HG02678 (cell line): ENCODE data around the gene BAX.

ENCODE experiments used
- ATAC-seq: cut with Tn5 transposase; IDR thresholded peaks from one replicate; pipeline ENCODE4 v1.9.1; 2021; ENCODE audit warnings: mild to moderate bottlenecking, moderate library complexity; ENCODE audit not compliant: unreplicated experiment

BAX gene

GRCh38 chr19:48961673-48962028 is 7.0 kb downstream of the BAX start:
- ATAC-seq = no peak

- peak; percentile 41 for ATAC-seq
Measured at GRCh38 chr19:48962029-48962848, 7.6 kb downstream of the BAX start.

DNA sequence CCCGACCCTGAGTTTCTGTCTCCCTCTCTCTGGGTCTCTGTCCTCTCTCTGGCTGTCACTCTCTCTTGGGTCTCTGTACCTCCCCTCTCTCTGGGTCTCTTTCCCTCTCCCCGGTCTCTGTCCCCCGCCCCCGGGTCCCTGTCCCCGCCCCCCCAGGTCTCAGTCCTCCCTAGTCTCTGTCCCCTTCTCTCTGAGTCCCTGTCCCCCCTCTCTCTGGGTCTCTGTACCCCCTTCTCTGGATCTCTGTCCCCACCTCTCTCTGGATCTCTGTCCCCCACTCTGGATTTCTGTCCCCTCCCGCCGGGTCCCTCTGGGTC is 8.1 kb downstream of the BAX start:
- ATAC-seq = no peak

GRCh38 chr19:48963371-48964204 is 8.9 kb downstream of the BAX start:
- no peak for ATAC-seq

- ATAC-seq = no peak
Measured at GRCh38 chr19:48964205-48965039, 9.7 kb downstream of the BAX start.

- ATAC-seq = peak; percentile 64
Measured at GRCh38 chr19:48965040-48965805, 10.5 kb downstream of the BAX start, which contains the start of gene FTL. FTL (plus strand) TSS chr19:48965309; CDS start chr19:48965508, 199 bp downstream.

GRCh38 chr19:48965806-48966540 is 11.3 kb downstream of the BAX start:
- ATAC-seq = peak; percentile 31

- ATAC-seq = no peak
Measured at GRCh38 chr19:48966541-48967345, 12.1 kb downstream of the BAX start.

DNA sequence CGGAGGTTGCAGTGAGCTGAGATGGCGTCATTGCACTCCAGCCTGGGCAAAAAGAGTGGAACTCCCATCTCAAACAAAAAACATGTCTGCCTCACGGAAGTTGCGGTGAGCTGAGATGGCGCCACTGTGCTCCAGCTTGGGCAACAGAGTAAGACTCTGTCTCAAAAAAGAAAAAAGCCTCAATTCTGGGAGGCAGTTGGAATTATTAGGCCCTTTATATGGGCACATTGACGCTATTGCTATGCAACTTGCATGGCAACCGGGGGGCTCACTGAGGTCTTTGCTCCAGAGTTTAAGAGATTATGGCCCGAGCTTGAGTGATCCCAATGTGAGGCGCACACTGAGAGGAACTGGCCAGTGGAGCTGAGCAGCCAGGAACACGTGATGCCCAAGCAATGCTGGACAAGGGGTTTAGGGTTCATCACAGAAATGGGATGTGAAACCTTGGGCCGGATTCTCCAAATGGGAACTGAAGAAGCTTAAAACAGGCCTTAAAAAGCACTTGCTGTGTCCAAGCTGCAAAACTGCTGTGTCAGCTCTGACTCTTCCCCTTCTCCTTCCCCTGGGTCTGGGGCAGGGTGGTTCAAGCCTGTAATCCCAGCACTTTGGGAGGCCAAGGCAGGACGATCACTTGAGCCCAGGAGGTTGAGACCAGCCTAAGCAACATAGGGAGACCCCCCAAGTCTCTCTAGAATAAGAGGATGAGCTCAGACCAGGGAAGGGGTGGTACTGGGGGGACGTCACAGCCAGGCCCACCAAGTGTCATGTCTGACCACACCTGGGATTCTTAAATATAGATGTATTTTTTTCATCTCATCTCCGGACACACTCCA is 12.9 kb downstream of the BAX start:
- no peak for ATAC-seq

GRCh38 chr19:48968179-48968661 is 13.5 kb downstream of the BAX start:
- ATAC-seq = no peak

DNA sequence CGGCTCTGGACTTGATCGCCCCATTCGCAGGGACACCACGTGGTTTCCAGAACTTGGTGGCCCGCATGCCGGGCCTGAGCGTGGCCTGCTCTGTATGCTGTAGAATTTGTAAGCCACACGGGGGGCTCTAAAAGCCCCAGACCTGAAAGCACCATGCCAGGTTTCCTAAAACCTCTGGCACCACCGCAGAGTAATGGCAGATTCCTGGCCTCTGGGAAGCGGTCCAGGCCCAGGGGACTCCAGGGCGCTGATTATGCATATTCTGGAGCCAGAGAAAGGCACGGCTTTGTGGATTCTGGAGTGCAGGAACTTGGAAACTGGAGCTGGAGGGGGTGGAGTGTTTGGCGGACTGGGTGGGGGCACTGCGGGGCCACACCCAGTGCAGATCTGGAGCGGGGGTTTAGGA is 14.1 kb downstream of the BAX start:
- no peak for ATAC-seq

DNA sequence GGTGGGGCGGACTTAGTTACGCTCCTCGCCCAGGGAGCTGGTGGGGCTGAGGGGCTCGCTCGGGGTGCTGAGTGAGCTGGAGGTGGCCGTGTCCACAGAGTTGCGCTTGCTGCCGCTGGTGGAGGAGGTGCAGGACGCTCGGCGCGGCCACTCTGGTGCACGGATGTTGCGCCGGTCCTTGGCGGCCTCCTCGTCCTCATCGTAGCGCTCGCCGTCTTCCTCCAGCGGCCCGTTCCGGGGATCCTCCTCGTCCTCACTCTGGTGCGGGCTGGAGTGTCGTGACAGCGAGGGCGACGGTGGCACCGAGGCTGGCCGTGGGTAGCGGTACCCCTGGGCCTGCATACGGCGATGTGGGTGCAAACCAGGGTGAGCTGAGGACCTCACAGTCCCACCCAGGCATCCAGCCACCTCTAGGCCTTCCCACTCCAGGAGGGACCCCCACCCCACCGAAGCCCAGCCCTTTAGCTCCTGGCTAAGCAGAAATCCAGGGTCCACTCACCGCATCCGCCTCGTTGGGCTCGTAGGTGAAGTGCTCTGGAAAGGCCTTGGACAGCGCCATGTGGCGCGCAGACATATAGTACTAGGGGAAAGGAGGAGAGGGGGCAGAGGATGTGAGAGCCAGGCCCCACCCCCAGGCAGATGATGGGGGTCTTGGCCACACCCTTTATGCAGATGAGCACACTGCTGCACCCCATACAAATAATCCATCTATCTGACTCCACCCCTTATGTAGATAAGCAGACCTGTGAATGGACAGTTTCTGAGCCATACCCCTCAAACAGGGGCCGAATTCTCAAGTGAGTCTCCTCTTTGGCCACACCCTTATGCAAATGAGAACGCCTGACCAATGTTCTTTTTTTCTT is 14.8 kb downstream of the BAX start:
- ATAC-seq = no peak

DNA sequence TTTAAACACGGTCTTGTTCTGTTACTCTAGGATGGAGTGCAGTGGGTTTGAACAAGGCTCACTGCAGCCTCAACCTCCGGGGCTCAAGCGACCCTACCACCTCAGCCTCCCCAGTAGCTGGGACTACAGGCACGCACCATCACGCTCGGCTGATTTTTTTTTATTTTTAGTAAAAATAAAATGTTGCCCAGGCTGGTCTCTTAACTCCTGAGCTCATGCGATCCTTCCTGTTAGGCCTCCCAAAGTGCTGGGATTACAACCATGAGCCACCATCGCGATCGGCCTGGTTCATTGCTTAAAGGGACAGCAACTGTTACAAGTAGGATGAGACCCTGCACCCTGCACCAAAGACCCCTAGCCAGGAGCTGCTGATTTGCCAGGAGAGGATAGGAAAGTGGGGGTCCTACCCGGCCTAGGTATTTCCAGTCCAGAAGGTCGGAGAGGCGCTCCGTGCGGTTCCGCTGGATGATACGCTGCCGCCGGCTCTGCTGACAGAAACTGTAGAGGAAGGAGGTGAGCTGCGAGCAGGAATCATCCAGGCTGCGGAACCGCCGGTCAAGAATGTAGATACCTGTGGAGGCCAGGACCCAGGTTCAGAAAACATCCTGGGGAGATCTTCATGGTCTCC is 15.6 kb downstream of the BAX start:
- no peak for ATAC-seq

DNA sequence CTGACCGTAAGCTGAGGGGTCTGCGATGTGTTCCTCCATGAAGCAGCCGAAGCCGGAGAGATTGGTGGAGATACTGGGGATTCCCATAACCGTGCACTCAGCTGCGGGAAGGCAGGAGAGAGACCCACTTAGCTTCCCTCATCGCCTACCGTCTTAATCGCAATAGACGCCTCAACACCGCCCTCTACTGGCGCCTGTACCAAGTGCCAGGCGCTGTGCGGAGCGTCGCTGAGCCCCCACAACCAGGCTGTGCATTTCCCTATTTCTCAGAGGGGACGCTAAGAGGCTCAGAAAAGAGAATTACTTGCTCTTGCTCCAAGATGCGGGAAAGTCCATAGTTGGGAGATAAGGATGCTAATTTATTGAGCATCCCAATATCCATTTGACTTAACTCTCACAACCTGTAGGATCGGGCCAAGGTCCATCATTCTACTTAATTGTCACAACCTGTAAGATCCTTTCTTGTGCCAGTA is 16.3 kb downstream of the BAX start:
- ATAC-seq = peak; percentile 36

DNA sequence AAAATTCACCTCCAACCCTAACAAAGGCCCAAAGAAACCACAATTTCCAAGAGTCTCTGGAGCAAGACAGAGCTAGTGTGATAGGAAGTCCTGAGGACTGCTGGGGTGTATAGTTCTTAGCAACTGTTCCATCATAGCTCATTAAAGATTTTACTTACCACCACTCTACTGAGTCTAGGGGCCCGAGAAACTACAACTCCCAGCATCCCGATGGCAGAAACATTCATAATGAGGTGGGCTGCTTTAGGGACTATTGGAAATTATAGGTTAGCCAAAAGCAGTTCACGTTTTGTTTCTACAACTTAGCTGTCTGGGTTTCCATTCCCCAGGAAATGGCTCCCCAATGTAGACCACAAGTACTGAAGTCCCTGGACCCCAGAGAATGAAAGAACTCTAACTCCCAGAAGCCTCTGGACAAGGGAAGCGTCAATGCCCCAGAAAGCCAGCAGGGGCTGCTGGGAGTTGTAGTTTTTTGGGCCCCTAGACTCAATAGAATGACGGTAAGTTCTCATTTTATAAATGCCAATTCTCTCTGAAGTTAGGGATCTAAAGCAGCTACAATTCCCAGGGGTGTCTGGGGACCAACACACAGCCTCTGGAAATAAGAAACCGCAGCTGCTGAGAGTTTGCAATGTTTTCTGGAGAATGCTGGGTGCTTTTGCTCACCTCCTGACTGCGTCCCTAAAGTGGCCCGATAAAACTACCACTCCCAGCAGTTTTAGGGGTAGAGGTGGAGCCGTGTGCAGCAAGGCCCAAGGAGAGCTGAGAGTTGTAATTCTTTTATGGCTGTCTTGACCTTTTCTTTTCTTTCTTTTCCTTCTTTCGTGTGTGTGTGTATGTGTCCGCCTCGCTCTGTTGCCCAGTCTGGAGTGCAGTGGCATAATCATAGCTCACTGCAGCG is 21.5 kb downstream of the BAX start:
- ATAC-seq = no peak
